Left cardiac atrium (tissue), 4 donors: ENCODE measurements around the gene CLIC1. TPM values are rescaled to one million over a fixed set of nuclear protein-coding genes. Genes with fewer than 3 reads are reported as not detected.
A peak's percentile ranks its signal among the peaks of the same experiment; 100 is the strongest.

Source experiments
- ATAC-seq, 2 donors: fragments of 200-7000 bp; cut with Tn5 transposase; one replicate each; pipeline ENCODE4 v1.9.1; 2020; ENCODE audit warnings: mild to moderate bottlenecking in 2 of 2, moderate library complexity in 2 of 2
- DNase-seq: peaks from one replicate; pipeline ENCODE4 v3.0.0-alpha.2; 2020
- intact Hi-C, 2 donors: fragments of 100-400 bp; cut with DNase I; formaldehyde crosslinking; loops; one replicate each; pipeline versions ENCODE4 v1.14.1 to v1.15.1; 2022 to 2023
- total RNA-seq, 2 donors: library from RNA; stranded (reverse); fragmentation: NEBNext Ultra II Directional; extraction: Animal tissue kit (Norgen Biotek cat#: 25700); gene quantifications; one replicate each; pipeline ENCODE4 v1.2.1, GENCODE V29; 2021
- donor health status: DM: no; HTN: yes; CAD: no.
- donor health status: DM: no; HTN: yes; CAD: no; lungs with severe emphysema.
- donor health status: DM: yes; HTN: yes; CAD: no.
- donor health status: Dilated cardiomyopathy.

The CLIC1 gene
- total RNA-seq, 2 donors from 2014 or later: 151 to 196 TPM

DNA sequence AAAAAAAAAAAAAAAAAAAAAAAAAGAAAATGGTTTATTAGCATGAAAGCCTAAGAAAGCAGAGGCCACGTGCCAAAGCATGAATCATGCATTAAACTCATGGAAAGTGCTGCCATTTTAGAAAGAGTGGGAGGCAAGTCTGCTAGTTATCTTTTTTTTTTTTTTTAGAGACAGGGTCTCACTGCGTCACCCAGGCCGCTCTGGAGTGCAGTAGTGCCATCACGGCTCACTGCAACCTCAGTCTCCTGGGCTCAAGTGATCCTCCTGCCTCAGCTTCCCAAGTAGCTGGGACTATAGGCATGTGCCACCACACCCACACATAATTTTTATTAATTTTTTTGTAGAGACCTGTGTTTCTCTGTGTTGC, 35.6 kb upstream of the CLIC1 start:
- DNase-seq: no peak
- intact Hi-C loops: no loop called here
- ATAC-seq: no peak

GRCh38 chr6:31770860-31771259, 34.5 kb upstream of the CLIC1 start:
- DNase-seq (no peak), ATAC-seq (no peak)
- intact Hi-C loops: no loop called here

- peak; percentile 62 to 64 for ATAC-seq
- intact Hi-C loops: no loop called here
- peak; percentile 57 for DNase-seq
These were observed 33.5 kb upstream of the CLIC1 start for GRCh38 chr6:31769684-31770371.

- no peak for DNase-seq
- ATAC-seq: peak in 1 of 2 donors; percentile 28
- intact Hi-C loops: no loop called here
These were observed 32.3 kb upstream of the CLIC1 start for GRCh38 chr6:31768363-31769257.

- intact Hi-C loops: no loop called here
- no peak for DNase-seq
- ATAC-seq: no peak
These were observed 30.8 kb upstream of the CLIC1 start for GRCh38 chr6:31767096-31767645.

- intact Hi-C loops: no loop called here
- no peak for DNase-seq
- peak; percentile 42 to 66 for ATAC-seq
These were observed 29.8 kb upstream of the CLIC1 start for GRCh38 chr6:31765910-31766794.

- DNase-seq (no peak), ATAC-seq (no peak)
- intact Hi-C loops: no loop called here
These were observed 29.2 kb upstream of the CLIC1 start for GRCh38 chr6:31765559-31765909.

- ATAC-seq (no peak), DNase-seq (no peak)
- intact Hi-C loops: no loop called here
These were observed 27.9 kb upstream of the CLIC1 start for GRCh38 chr6:31764198-31764597.

DNA sequence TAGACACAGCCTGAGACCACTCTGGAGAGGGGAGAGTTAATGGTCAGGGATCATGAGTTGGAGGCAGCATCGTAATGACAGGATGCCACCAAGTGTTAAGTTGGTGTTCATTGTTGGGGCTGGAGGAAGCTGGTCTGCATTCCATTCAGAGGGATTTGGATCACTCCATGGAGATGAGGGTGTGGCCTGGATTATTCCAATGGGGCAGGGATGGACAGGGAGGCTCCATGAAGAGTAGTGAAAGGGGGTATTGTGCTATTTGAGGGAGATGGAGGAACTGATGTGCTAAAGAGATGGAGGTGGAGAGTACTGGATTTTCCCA, 27.2 kb upstream of the CLIC1 start:
- DNase-seq: no peak
- ATAC-seq: peak in 1 of 2 donors; percentile 22

DNA sequence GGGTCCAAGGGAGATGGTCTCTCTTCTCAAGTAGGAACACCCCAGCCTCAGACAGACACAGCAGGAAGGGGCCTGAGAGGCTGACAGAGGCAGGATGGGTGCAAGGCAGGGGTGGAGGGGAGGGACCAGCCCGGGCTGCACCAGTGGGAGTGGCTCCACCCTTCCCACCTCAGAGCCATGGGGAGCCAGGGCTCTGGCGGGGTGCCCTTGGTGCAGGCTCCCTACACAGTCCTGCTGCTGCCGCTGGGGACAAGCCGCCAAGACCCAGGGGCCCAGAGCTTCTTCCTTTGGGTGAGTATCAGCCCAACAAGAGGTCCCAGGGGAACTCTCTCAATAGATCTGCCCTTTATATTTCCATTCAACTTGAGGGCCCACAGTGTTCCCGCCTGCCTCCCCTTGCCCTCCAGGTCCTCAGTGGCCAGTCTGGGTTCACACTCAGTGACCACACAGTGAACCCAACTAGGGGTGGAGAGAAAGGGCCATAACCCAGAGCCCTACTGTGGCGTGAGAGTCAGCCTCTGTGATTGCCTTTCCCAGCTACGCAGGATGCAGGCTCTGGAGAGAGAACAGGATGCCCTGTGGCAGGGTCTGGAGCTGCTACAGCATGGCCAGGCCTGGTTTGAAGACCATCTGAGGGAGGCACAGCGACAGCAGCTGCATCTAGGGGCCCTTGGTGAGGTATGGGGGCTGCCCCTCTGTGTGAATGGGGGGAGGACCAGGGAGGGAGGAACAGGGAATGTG, 26.7 kb upstream of the CLIC1 start:
- ATAC-seq (no peak), DNase-seq (no peak)
- intact Hi-C loops: no loop called here

More for the DNA sequence above, 27.2 kb upstream of the CLIC1 start:
- intact Hi-C loops: no loop called here

- DNase-seq (no peak), ATAC-seq (no peak)
- intact Hi-C loops: no loop called here
These were observed 26.0 kb upstream of the CLIC1 start, which contains the start of gene SAPCD1 for GRCh38 chr6:31762356-31762755. TSS of gene SAPCD1 (plus strand) at chr6:31762656. CDS start at chr6:31763055, 399 bp downstream.

DNA sequence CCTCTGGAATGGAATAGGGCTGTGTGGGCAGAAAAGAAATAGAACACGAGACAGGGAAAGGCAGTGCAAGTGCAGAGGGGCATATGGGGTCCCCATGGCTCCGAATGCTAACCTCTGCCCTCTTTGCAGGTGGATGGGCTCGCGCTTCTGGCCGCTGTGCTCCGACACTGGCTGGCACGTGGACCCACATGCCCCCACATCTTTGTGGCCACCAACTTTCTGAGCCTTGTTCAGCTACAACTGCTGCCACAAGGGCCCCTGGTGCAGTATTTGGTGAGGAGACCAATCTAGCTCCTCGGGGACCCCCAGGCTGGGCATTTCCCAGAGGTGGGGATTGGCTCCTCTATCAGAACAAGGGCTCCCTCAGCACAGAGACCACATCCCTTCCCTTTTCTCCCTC, 25.0 kb upstream of the CLIC1 start:
- DNase-seq (no peak), ATAC-seq (no peak)
- intact Hi-C loops: no loop called here

- no peak for ATAC-seq
- DNase-seq: no peak
- intact Hi-C loops: no loop called here
These were observed 24.5 kb upstream of the CLIC1 start for GRCh38 chr6:31760790-31761189.

GRCh38 chr6:31758281-31758680, 22.0 kb upstream of the CLIC1 start:
- no peak for DNase-seq
- no peak for ATAC-seq
- intact Hi-C loops: no loop called here

GRCh38 chr6:31752739-31753319, 16.5 kb upstream of the CLIC1 start:
- peak in 1 of 2 donors; percentile 23 for ATAC-seq
- intact Hi-C loops: no loop called here
- DNase-seq: no peak

GRCh38 chr6:31750411-31751022, 14.2 kb upstream of the CLIC1 start:
- DNase-seq: no peak
- ATAC-seq: no peak
- intact Hi-C loops: no loop called here

DNA sequence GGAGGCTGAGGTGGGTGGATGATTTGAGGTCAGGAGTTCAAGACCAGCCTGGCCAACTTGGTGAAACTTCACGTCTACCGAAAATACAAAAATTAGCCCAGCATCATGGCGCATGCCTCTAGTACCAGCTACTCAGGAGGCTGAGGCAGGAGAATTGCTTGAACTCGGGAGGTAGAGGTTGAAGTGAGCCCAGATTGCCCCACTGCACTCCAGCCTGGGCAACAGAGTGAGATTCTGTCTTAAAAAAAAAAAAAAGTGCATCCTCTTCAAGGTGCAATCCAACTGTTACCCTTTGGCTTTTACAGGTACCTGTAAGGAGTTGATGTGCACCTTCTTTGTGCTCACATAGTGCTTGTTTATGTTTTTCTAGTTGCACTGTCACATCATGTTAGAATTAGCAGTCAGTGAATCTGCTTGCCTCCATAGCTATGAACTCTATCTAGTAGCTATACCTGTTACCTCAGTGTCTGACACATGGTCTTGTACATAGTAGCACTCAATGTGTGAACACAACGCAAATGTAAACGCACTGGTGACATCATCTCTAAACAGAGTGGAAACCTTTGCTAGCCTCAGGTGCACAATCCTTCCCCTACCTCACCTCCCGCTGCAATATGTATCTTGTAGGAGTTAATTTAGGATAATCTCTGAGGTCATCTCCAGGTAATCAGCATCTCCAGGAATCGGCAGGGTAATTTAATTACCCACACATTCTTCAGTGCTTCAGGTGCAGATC, 13.1 kb upstream of the CLIC1 start:
- DNase-seq (no peak), ATAC-seq (no peak)
- intact Hi-C loops: no loop called here
